WTC11 (cell line): Measurements from ENCODE around the gene GALNT9.

Experiments
- CBFB ChIP-seq: sonication (generic); formaldehyde crosslinking; IDR thresholded peaks from 2 replicates; pipeline ENCODE4 v1.8.1; 2022; ENCODE audit warnings: mild to moderate bottlenecking, low read depth, missing genetic modification reagents
- JUN ChIP-seq: sonication (generic); formaldehyde crosslinking; IDR thresholded peaks from 2 replicates; pipeline ENCODE4 v1.8.0; 2023; ENCODE audit warnings: mild to moderate bottlenecking, missing genetic modification reagents
- KAT7 ChIP-seq: sonication (generic); formaldehyde crosslinking; IDR thresholded peaks from 2 replicates; pipeline ENCODE4 v1.8.1; 2023; ENCODE audit warnings: missing genetic modification reagents, mild to moderate bottlenecking, borderline replicate concordance
- SMAD4 ChIP-seq: sonication (generic); formaldehyde crosslinking; IDR thresholded peaks from 2 replicates; pipeline ENCODE4 v1.8.0; 2022; ENCODE audit warnings: mild to moderate bottlenecking, missing genetic modification reagents
- SOX15 ChIP-seq: fragments of 250-450 bp; sonication (Bioruptor Pico); IDR thresholded peaks from 2 replicates; pipeline ENCODE4 v1.9.0; 2021; ENCODE audit warnings: mild to moderate bottlenecking
- ZBTB21 ChIP-seq: sonication (generic); formaldehyde crosslinking; IDR thresholded peaks from 2 replicates; pipeline ENCODE4 v1.8.1; 2023; ENCODE audit warnings: mild to moderate bottlenecking, missing genetic modification reagents, borderline replicate concordance
- ZNF121 ChIP-seq: sonication (generic); formaldehyde crosslinking; IDR thresholded peaks from 2 replicates; pipeline ENCODE4 v1.8.0; 2023; ENCODE audit warnings: missing genetic modification reagents
- ZNF263 ChIP-seq: sonication (generic); formaldehyde crosslinking; IDR thresholded peaks from 2 replicates; pipeline ENCODE4 v1.8.1; 2022; ENCODE audit warnings: low read depth, mild to moderate bottlenecking, moderate library complexity, missing genetic modification reagents
- TF ChIP-seq, protein P1 (sequence below): sonication (generic); formaldehyde crosslinking; IDR thresholded peaks from 2 replicates; pipeline ENCODE4 v1.8.0; 2022; ENCODE audit warnings: mild to moderate bottlenecking, missing genetic modification reagents
- TF ChIP-seq, protein P2 (sequence below): fragments of 200-600 bp; IDR thresholded peaks from 2 replicates; pipeline ENCODE4 v1.8.0; 2022; ENCODE audit warnings: antibody characterized with exemption
- TF ChIP-seq, protein P3 (sequence below): sonication (generic); formaldehyde crosslinking; IDR thresholded peaks from 2 replicates; pipeline ENCODE4 v1.8.1; 2022; ENCODE audit warnings: low read depth, missing genetic modification reagents, borderline replicate concordance

DNA sequence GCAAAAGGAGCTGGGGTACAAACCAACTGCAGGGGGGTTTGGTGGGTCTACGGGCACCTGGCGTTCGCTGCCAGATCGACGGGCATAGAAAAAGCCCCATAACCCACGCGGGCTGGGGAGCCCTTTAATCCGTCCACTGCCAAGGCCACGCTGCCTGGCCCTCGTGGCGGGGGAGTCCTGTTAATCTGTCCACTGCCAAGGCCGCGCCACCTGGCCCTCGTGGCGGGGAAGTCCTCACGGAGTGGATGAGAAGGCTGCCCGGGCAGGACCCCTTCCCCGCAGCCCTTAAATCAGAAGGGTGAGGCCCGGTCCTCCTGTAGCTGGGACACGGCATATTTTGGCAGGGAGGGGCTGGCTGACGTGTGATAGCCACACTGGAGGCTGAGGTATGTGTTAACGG, 99.0 kb downstream of the GALNT9 start:
- TF ChIP-seq, protein P1, sequence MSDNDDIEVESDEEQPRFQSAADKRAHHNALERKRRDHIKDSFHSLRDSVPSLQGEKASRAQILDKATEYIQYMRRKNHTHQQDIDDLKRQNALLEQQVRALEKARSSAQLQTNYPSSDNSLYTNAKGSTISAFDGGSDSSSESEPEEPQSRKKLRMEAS (CRISPR knock-in tag) = no peak
- TF ChIP-seq CBFB (CRISPR knock-in tag) (no peak), ZNF121 (CRISPR knock-in tag) (no peak), ZBTB21 (no peak), SOX15 (CRISPR knock-in tag) (no peak), SMAD4 (CRISPR knock-in tag) (no peak), JUN (CRISPR knock-in tag) (no peak), ZNF263 (CRISPR knock-in tag) (no peak), KAT7 (no peak)
- TF ChIP-seq, protein P2, sequence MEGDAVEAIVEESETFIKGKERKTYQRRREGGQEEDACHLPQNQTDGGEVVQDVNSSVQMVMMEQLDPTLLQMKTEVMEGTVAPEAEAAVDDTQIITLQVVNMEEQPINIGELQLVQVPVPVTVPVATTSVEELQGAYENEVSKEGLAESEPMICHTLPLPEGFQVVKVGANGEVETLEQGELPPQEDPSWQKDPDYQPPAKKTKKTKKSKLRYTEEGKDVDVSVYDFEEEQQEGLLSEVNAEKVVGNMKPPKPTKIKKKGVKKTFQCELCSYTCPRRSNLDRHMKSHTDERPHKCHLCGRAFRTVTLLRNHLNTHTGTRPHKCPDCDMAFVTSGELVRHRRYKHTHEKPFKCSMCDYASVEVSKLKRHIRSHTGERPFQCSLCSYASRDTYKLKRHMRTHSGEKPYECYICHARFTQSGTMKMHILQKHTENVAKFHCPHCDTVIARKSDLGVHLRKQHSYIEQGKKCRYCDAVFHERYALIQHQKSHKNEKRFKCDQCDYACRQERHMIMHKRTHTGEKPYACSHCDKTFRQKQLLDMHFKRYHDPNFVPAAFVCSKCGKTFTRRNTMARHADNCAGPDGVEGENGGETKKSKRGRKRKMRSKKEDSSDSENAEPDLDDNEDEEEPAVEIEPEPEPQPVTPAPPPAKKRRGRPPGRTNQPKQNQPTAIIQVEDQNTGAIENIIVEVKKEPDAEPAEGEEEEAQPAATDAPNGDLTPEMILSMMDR = no peak
- TF ChIP-seq, protein P3, sequence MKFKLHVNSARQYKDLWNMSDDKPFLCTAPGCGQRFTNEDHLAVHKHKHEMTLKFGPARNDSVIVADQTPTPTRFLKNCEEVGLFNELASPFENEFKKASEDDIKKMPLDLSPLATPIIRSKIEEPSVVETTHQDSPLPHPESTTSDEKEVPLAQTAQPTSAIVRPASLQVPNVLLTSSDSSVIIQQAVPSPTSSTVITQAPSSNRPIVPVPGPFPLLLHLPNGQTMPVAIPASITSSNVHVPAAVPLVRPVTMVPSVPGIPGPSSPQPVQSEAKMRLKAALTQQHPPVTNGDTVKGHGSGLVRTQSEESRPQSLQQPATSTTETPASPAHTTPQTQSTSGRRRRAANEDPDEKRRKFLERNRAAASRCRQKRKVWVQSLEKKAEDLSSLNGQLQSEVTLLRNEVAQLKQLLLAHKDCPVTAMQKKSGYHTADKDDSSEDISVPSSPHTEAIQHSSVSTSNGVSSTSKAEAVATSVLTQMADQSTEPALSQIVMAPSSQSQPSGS = no peak
